Thyroid gland (tissue), 4 donors: ENCODE data around the gene S1PR1.

Source experiments
- POLR2A ChIP-seq, 2 donors: fragments of 450-650 bp; IDR thresholded peaks; one replicate each; pipeline ENCODE4 v1.6.1; 2017; ENCODE audit warnings: antibody characterized with exemption in 2 of 2, mild to moderate bottlenecking in 2 of 2, moderate library complexity in 1 of 2
- TF ChIP-seq, protein P1 (sequence below), 6 experiments: fragments of 200-600 bp in 3 of 6; fragments of 450-650 bp in 3 of 6; sonication (generic) in 3 of 6; IDR thresholded peaks; one replicate each; pipeline ENCODE4 v1.5.1; 2016 to 2019; ENCODE audit warnings: antibody characterized with exemption in 6 of 6, mild to moderate bottlenecking in 2 of 6, inconsistent platforms in 1 of 6, moderate library complexity in 1 of 6

DNA sequence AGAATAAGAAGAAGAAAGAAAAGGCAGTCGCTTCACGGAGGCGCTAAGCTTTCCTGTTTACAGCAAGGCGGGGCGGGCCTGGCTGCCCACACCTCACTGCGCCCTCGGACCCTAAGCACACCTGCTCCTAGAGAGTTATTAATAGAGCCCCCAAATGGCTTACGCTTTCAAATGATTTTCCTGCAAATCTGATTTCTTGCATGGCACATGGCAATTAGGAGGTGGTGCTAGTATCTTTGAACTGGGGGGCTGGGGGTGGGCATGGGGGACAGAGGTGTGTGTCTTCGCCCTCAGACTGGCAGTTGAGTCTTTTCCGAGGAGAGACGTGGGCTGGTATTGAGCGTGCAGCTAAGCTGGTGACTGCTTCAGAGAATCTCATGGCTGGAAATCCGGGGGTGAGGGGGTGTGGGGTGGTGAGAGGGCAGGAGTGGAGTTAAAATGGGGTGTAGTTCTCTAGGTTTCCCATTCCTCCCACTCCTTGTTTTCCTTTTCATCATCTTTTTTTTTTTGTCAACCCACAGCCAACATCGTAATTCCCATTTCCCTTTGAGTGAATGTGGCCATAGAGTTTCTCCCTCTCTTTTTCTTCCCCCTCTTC, 1.3 kb downstream of the S1PR1 start:
- TF ChIP-seq, protein P1, sequence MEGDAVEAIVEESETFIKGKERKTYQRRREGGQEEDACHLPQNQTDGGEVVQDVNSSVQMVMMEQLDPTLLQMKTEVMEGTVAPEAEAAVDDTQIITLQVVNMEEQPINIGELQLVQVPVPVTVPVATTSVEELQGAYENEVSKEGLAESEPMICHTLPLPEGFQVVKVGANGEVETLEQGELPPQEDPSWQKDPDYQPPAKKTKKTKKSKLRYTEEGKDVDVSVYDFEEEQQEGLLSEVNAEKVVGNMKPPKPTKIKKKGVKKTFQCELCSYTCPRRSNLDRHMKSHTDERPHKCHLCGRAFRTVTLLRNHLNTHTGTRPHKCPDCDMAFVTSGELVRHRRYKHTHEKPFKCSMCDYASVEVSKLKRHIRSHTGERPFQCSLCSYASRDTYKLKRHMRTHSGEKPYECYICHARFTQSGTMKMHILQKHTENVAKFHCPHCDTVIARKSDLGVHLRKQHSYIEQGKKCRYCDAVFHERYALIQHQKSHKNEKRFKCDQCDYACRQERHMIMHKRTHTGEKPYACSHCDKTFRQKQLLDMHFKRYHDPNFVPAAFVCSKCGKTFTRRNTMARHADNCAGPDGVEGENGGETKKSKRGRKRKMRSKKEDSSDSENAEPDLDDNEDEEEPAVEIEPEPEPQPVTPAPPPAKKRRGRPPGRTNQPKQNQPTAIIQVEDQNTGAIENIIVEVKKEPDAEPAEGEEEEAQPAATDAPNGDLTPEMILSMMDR (IDR thresholded peaks at IDR 0.05): no peak
- no peak for TF ChIP-seq POLR2A (IDR thresholded peaks at IDR 0.05)
